HG03342 (cell line): ENCODE measurements around the gene REN.
A peak's percentile ranks its signal among the peaks of the same experiment; 100 is the strongest.

Experiments used
- ATAC-seq: cut with Tn5 transposase; IDR thresholded peaks from one replicate; pipeline ENCODE4 v1.9.1; 2021; ENCODE audit warnings: mild to moderate bottlenecking, moderate library complexity; ENCODE audit not compliant: unreplicated experiment

REN gene

GRCh38 chr1:204191456-204191855 is 25.3 kb upstream of the REN start:
- ATAC-seq, result no peak

GRCh38 chr1:204190212-204191211 is 24.4 kb upstream of the REN start:
- ATAC-seq, result no peak

- no peak for ATAC-seq
Measured at GRCh38 chr1:204188959-204189639, 23.0 kb upstream of the REN start.

- no peak for ATAC-seq
Measured at GRCh38 chr1:204186597-204186996, 20.5 kb upstream of the REN start.

- ATAC-seq, result no peak
Measured at GRCh38 chr1:204181116-204181515, 15.0 kb upstream of the REN start.

- ATAC-seq, result no peak
Measured at GRCh38 chr1:204180133-204180532, 14.0 kb upstream of the REN start.

GRCh38 chr1:204178487-204179281 is 12.5 kb upstream of the REN start:
- ATAC-seq, result no peak

GRCh38 chr1:204177133-204177532 is 11.0 kb upstream of the REN start:
- ATAC-seq, result no peak

- ATAC-seq, result no peak
Measured at GRCh38 chr1:204176049-204176448, 9.9 kb upstream of the REN start.

GRCh38 chr1:204174958-204175357 is 8.8 kb upstream of the REN start:
- ATAC-seq, result no peak

GRCh38 chr1:204172404-204173029 is 6.4 kb upstream of the REN start:
- ATAC-seq, result no peak

- ATAC-seq, result no peak
Measured at GRCh38 chr1:204171751-204172178, 5.6 kb upstream of the REN start.

- no peak for ATAC-seq
Measured at GRCh38 chr1:204170494-204171155, 4.5 kb upstream of the REN start.

GRCh38 chr1:204169858-204170257 is 3.7 kb upstream of the REN start:
- ATAC-seq, result no peak

- ATAC-seq, result no peak
Measured at GRCh38 chr1:204167730-204168129, 1.6 kb upstream of the REN start.

GRCh38 chr1:204162494-204163074 is 3.6 kb downstream of the REN start:
- ATAC-seq, result peak; percentile 63

- no peak for ATAC-seq
Measured at GRCh38 chr1:204161609-204162493, 4.3 kb downstream of the REN start.

- no peak for ATAC-seq
Measured at GRCh38 chr1:204157962-204158361, 8.2 kb downstream of the REN start.

GRCh38 chr1:204155881-204156280 is 10.3 kb downstream of the REN start:
- ATAC-seq, result no peak
